Neural progenitor cell (in vitro differentiated cells): ENCODE results near the gene COMMD10.

Experiments
- CTCF ChIP-seq: fragments of 200-600 bp; sonication (generic); IDR thresholded peaks from 2 replicates; pipeline ENCODE4 v1.5.1; 2017; ENCODE audit warnings: antibody characterized with exemption, mild to moderate bottlenecking
- EZH2 ChIP-seq: fragments of 200-600 bp; sonication (generic); IDR thresholded peaks from 2 replicates; pipeline ENCODE4 v1.6.1; 2017; ENCODE audit warnings: antibody characterized with exemption, mild to moderate bottlenecking, moderate library complexity
- EZH2phosphoT487 ChIP-seq: fragments of 200-600 bp; sonication (generic); IDR thresholded peaks from 2 replicates; pipeline ENCODE4 v1.6.1; 2017; ENCODE audit warnings: antibody characterized with exemption

- no peak for TF ChIP-seq CTCF
- TF ChIP-seq EZH2, result no peak
- no peak for TF ChIP-seq EZH2phosphoT487
Observed at GRCh38 chr5:116042375-116042774, 42.5 kb upstream of the COMMD10 start.
